GM06990 (cell line): ENCODE results near the gene GAREM1.

Source experiments
- DNase-seq: peaks from one replicate; pipeline ENCODE4 v3.0.0-alpha.2; 2011; ENCODE audit not compliant: insufficient read length; ENCODE audit errors: extremely low read depth
- H3K27me3 ChIP-seq: replicated peaks from 2 replicates; pipeline ENCODE4 v1.6.0; 2011; ENCODE audit warnings: low read length; ENCODE audit not compliant: control insufficient read depth, insufficient read depth
- H3K36me3 ChIP-seq: 2 replicates; pipeline ENCODE4 v1.5.1; 2011; ENCODE audit warnings: low read length; ENCODE audit not compliant: control insufficient read depth, insufficient read depth
- H3K4me3 ChIP-seq: replicated peaks from 2 replicates; pipeline ENCODE4 v1.5.1; 2011; ENCODE audit warnings: low read depth, mild to moderate bottlenecking, control low read depth, low read length
- CTCF ChIP-seq: IDR thresholded peaks from 2 replicates; pipeline ENCODE4 v1.5.1; 2011; ENCODE audit warnings: low read length, control low read depth, mild to moderate bottlenecking, inconsistent platforms; ENCODE audit not compliant: insufficient read depth, poor library complexity, severe bottlenecking

GAREM1 gene

GRCh38 chr18:32280188-32280783 is 190.4 kb downstream of the GAREM1 start:
- TF ChIP-seq CTCF = no peak
- Histone ChIP-seq H3K4me3 (no peak overlapping the region), H3K27me3 (no peaks in the 10 kb centered on the region), H3K36me3 (no peaks in the 10 kb centered on the region)
- DNase-seq = no peak

- no peak for TF ChIP-seq CTCF
- Histone ChIP-seq H3K4me3 (no peak overlapping the region), H3K36me3 (no peaks in the 10 kb centered on the region), H3K27me3 (no peaks in the 10 kb centered on the region)
- no peak for DNase-seq
These were observed 192.4 kb downstream of the GAREM1 start for GRCh38 chr18:32278177-32278799.

GRCh38 chr18:32277549-32277948 is 193.1 kb downstream of the GAREM1 start:
- Histone ChIP-seq H3K4me3 (no peak overlapping the region), H3K36me3 (no peaks in the 10 kb centered on the region), H3K27me3 (no peaks in the 10 kb centered on the region)
- DNase-seq = no peak
- TF ChIP-seq CTCF = no peak

GRCh38 chr18:32276906-32277305 is 193.8 kb downstream of the GAREM1 start:
- Histone ChIP-seq H3K36me3 (no peaks in the 10 kb centered on the region), H3K27me3 (no peaks in the 10 kb centered on the region), H3K4me3 (no peak overlapping the region)
- DNase-seq = no peak
- no peak for TF ChIP-seq CTCF

- Histone ChIP-seq H3K4me3 (no peak overlapping the region), H3K36me3 (no peaks in the 10 kb centered on the region), H3K27me3 (no peaks in the 10 kb centered on the region; the same call in 1 of the 2 replicates)
- DNase-seq = no peak
- no peak for TF ChIP-seq CTCF
These were observed 194.4 kb downstream of the GAREM1 start for GRCh38 chr18:32276256-32276655.

- no peaks in the 10 kb centered on the region for H3K36me3 ChIP-seq
- H3K4me3 ChIP-seq = no peak overlapping the region
- TF ChIP-seq CTCF = no peak
- H3K27me3 ChIP-seq = no peaks in the 10 kb centered on the region; the same call in 1 of the 2 replicates
- no peak for DNase-seq
These were observed 195.5 kb downstream of the GAREM1 start for GRCh38 chr18:32275221-32275620.
